H1 (cell line): ENCODE measurements around the gene SNHG17. TPM values are rescaled to one million over a fixed set of nuclear protein-coding genes. Genes with fewer than 3 reads are reported as not detected.
A peak's percentile ranks its signal among the peaks of the same experiment; 100 is the strongest.

Experiments
- CTCF ChIA-PET: fragments of 300-600 bp; sonication (Branson Sonifier 250); formaldehyde crosslinking; loops from one replicate; lab custom pipeline; 2021; ENCODE audit not compliant: partially characterized antibody; lab: Charles Lee
- POLR2A ChIA-PET: fragments of 300-600 bp; sonication (Branson Sonifier 250); formaldehyde crosslinking; loops from one replicate; lab custom pipeline; 2021; ENCODE audit warnings: inconsistent platforms; ENCODE audit not compliant: partially characterized antibody; lab: Charles Lee
- DNase-seq, 2 experiments: peaks; one replicate each; pipeline versions ENCODE4 v3.0.0 to v3.0.0-alpha.2; 2010 to 2022; ENCODE audit warnings: low spot score in 2 of 2, low read depth in 1 of 2, mixed read lengths in 1 of 2
- FAIRE-seq: peaks from 2 replicates; lab custom pipeline; 2011; peaks lifted over from hg19 to GRCh38; lab: Jason Lieb, UNC
- H2AFZ ChIP-seq: 2 replicates; pipeline ENCODE4 v1.8.1; 2012; ENCODE audit warnings: low read length, inconsistent platforms
- H2AK5ac ChIP-seq: 2 replicates; pipeline ENCODE4 v1.6.1; 2013; ENCODE audit warnings: low read depth, low read length
- H2BK120ac ChIP-seq: replicated peaks from 2 replicates; pipeline ENCODE3; 2013; ENCODE audit warnings: low read depth, low read length, inconsistent platforms
- H2BK12ac ChIP-seq: 2 replicates; pipeline ENCODE4 v1.6.1; 2013; ENCODE audit warnings: low read depth, low read length
- H2BK15ac ChIP-seq: 2 replicates; pipeline ENCODE4 v1.6.1; 2013; ENCODE audit warnings: low read length
- H2BK20ac ChIP-seq: 2 replicates; pipeline ENCODE4 v1.6.1; 2013; ENCODE audit warnings: low read length
- H2BK5ac ChIP-seq: 2 replicates; pipeline ENCODE4 v1.6.1; 2013; ENCODE audit warnings: low read depth, low read length
- H3K14ac ChIP-seq: 2 replicates; pipeline ENCODE4 v1.6.1; 2013; ENCODE audit warnings: inconsistent platforms; ENCODE audit not compliant: insufficient read length
- H3K18ac ChIP-seq: 2 replicates; pipeline ENCODE4 v1.6.1; 2013; ENCODE audit warnings: low read length; ENCODE audit errors: extremely low read depth
- H3K23ac ChIP-seq: 2 replicates; pipeline ENCODE4 v1.6.1; 2013; ENCODE audit warnings: inconsistent platforms; ENCODE audit not compliant: insufficient read length
- H3K23me2 ChIP-seq: 2 replicates; pipeline ENCODE4 v1.6.1; 2013; ENCODE audit warnings: low read depth, low read length
- H3K27ac ChIP-seq: 2 replicates; pipeline ENCODE4 v1.6.1; 2011; ENCODE audit warnings: low read depth, low read length, inconsistent platforms
- H3K27me3 ChIP-seq, 4 experiments: replicated peaks in 1 of 4; 1 replicate in 1 of 4; 2 replicates in 3 of 4; pipeline versions ENCODE4 v1.6.1 to v1.8.1; 2011 to 2013; ENCODE audit warnings: low read length in 3 of 4, mild to moderate bottlenecking in 3 of 4, inconsistent platforms in 2 of 4, mixed read lengths in 2 of 4, moderate library complexity in 1 of 4; ENCODE audit not compliant: control insufficient read depth in 3 of 4, insufficient read depth in 3 of 4; ENCODE audit errors: extremely low read depth in 1 of 4
- H3K36me3 ChIP-seq, 4 experiments: 2 replicates each; pipeline versions ENCODE4 v1.6.1 to v1.8.1; 2011 to 2013; ENCODE audit warnings: mild to moderate bottlenecking in 4 of 4, low read length in 3 of 4, moderate library complexity in 2 of 4, control low read depth in 1 of 4, inconsistent platforms in 1 of 4; ENCODE audit not compliant: insufficient read depth in 4 of 4, control insufficient read depth in 2 of 4
- H3K4ac ChIP-seq: replicated peaks from 2 replicates; pipeline ENCODE3; 2013; ENCODE audit warnings: low read length, low read depth, mixed read lengths, inconsistent platforms; ENCODE audit not compliant: insufficient read length
- H3K4me1 ChIP-seq, 4 experiments: replicated peaks in 1 of 4; 1 replicate in 1 of 4; 2 replicates in 3 of 4; pipeline versions ENCODE4 v1.6.1 to v1.8.1; 2011 to 2013; ENCODE audit warnings: low read length in 3 of 4, inconsistent platforms in 2 of 4, mixed read lengths in 1 of 4; ENCODE audit not compliant: insufficient read depth in 4 of 4, control insufficient read depth in 3 of 4
- H3K4me2 ChIP-seq, 2 experiments: 2 replicates each; pipeline versions ENCODE4 v1.6.1 to v1.8.1; 2011 to 2013; ENCODE audit warnings: low read depth in 2 of 2, low read length in 2 of 2, control low read depth in 1 of 2, inconsistent platforms in 1 of 2, mild to moderate bottlenecking in 1 of 2; ENCODE audit not compliant: insufficient read depth in 1 of 2
- H3K4me3 ChIP-seq, 4 experiments: fragments of 200-600, 300-600 bp in 1 of 4; sonication (generic), shearing (Covaris generic), sonication (Bioruptor Twin) in 1 of 4; 2 replicates each; pipeline versions ENCODE4 v1.5.1 to v1.8.1; 2011 to 2016; ENCODE audit warnings: low read length in 4 of 4, low read depth in 3 of 4, control low read depth in 2 of 4, inconsistent platforms in 2 of 4, mild to moderate bottlenecking in 2 of 4, mixed read lengths in 1 of 4, moderate library complexity in 1 of 4; ENCODE audit not compliant: insufficient read depth in 2 of 4; ENCODE audit errors: extremely low read depth in 1 of 4
- H3K56ac ChIP-seq: replicated peaks from 2 replicates; pipeline ENCODE3; 2013; ENCODE audit warnings: low read depth, mild to moderate bottlenecking, mixed read lengths, low read length, inconsistent platforms; ENCODE audit not compliant: insufficient read length
- H3K79me1 ChIP-seq: 2 replicates; pipeline ENCODE4 v1.6.1; 2013; ENCODE audit warnings: low read depth, low read length, control low read depth
- H3K79me2 ChIP-seq, 2 experiments: 2 replicates each; pipeline versions ENCODE4 v1.6.1 to v1.8.1; 2012 to 2013; ENCODE audit warnings: low read length in 2 of 2, mild to moderate bottlenecking in 2 of 2, inconsistent platforms in 1 of 2; ENCODE audit not compliant: insufficient read depth in 2 of 2, control insufficient read depth in 1 of 2
- H3K9ac ChIP-seq, 4 experiments: replicated peaks in 1 of 4; 1 replicate in 1 of 4; 2 replicates in 3 of 4; pipeline versions ENCODE4 v1.6.1 to v1.8.1; 2011 to 2013; ENCODE audit warnings: low read depth in 3 of 4, low read length in 3 of 4, control low read depth in 2 of 4, mild to moderate bottlenecking in 2 of 4, moderate library complexity in 2 of 4, inconsistent platforms in 1 of 4; ENCODE audit errors: extremely low read depth in 1 of 4
- H3K9me3 ChIP-seq, 2 experiments: 2 replicates each; pipeline versions ENCODE4 v1.6.1 to v1.8.1; 2012 to 2013; ENCODE audit warnings: mild to moderate bottlenecking in 2 of 2, moderate library complexity in 2 of 2, control low read depth in 1 of 2, inconsistent platforms in 1 of 2, low read depth in 1 of 2, low read length in 1 of 2, mixed read lengths in 1 of 2; ENCODE audit not compliant: insufficient read depth in 2 of 2
- H4K20me1 ChIP-seq, 2 experiments: replicated peaks in 1 of 2; 2 replicates each; pipeline versions ENCODE3 to v1.8.1; 2011 to 2013; ENCODE audit warnings: inconsistent platforms in 2 of 2, low read length in 2 of 2, mild to moderate bottlenecking in 1 of 2; ENCODE audit not compliant: insufficient read depth in 2 of 2, control insufficient read depth in 1 of 2
- H4K5ac ChIP-seq: 2 replicates; pipeline ENCODE4 v1.6.1; 2013; ENCODE audit warnings: low read length, low read depth, mixed read lengths, inconsistent platforms; ENCODE audit not compliant: insufficient read length
- H4K8ac ChIP-seq: 2 replicates; pipeline ENCODE4 v1.8.0; 2013; ENCODE audit warnings: mild to moderate bottlenecking, moderate library complexity, low read length, inconsistent platforms; ENCODE audit not compliant: insufficient read depth; ENCODE audit errors: extremely low read depth
- H4K91ac ChIP-seq: replicated peaks from 2 replicates; pipeline ENCODE3; 2013; ENCODE audit warnings: low read length, mixed read lengths, inconsistent platforms; ENCODE audit not compliant: insufficient read length
- FOSL1 ChIP-seq: IDR thresholded peaks from 2 replicates; pipeline ENCODE4 v1.6.1; 2011; ENCODE audit warnings: mild to moderate bottlenecking, low read depth, low read length, moderate library complexity; ENCODE audit not compliant: insufficient read depth
- HDAC2 ChIP-seq, 2 experiments: fragments of 300-600 bp in 1 of 2; sonication (generic) in 1 of 2; IDR thresholded peaks; 2 replicates each; pipeline ENCODE4 v1.6.1; 2011 to 2012; ENCODE audit warnings: low read depth in 2 of 2, low read length in 2 of 2, mild to moderate bottlenecking in 2 of 2, moderate library complexity in 2 of 2, borderline replicate concordance in 1 of 2, inconsistent platforms in 1 of 2
- NANOG ChIP-seq: IDR thresholded peaks from 2 replicates; pipeline ENCODE4 v1.6.1; 2011; ENCODE audit warnings: low read length, low read depth, mild to moderate bottlenecking, inconsistent platforms; ENCODE audit not compliant: insufficient read depth, poor library complexity, severe bottlenecking
- SP1 ChIP-seq: IDR thresholded peaks from 2 replicates; pipeline ENCODE4 v1.6.1; 2011; ENCODE audit warnings: low read depth, low read length
- SUZ12 ChIP-seq: fragments of 200-600 bp; sonication (generic); IDR thresholded peaks from 2 replicates; pipeline ENCODE4 v1.6.1; 2012; ENCODE audit warnings: mild to moderate bottlenecking, inconsistent platforms, low read length, moderate library complexity, mixed read lengths
- YY1 ChIP-seq: IDR thresholded peaks from 2 replicates; pipeline ENCODE4 v1.6.1; 2011; ENCODE audit warnings: low read depth, mild to moderate bottlenecking, low read length
- WGBS, 2 experiments: shearing (Covaris generic) in 1 of 2; methylation state at CpG; one replicate each; pipeline versions ENCODE4 v1.1.6 to v1.1.7; 2013 to 2015; ENCODE audit warnings: low lambda C conversion rate in 2 of 2, mixed read lengths in 2 of 2, inconsistent platforms in 1 of 2, low coverage in 1 of 2, missing lambda C conversion rate in 1 of 2; ENCODE audit not compliant: insufficient replicate concordance in 2 of 2, insufficient coverage in 1 of 2, insufficient read length in 1 of 2; ENCODE audit errors: extremely low coverage in 1 of 2, missing lambda C conversion rate in 1 of 2; 5-methylcytosine and 5-hydroxymethylcytosine counted together
- polyA plus RNA-seq, 7 experiments: library from polyadenylated mRNA; depleted of rRNA in 3 of 7; stranded (reverse) in 5 of 7; unstranded in 2 of 7; fragments of >200 nt in 5 of 7; fragments of 200-250 nt in 2 of 7; gene quantifications; 1 replicate in 5 of 7; 2 replicates in 1 of 7; 4 replicates in 1 of 7; pipeline versions ENCODE4 v1.2.1 to v1.2.3, GENCODE V29; 2011 to 2013; ENCODE audit warnings: missing spikeins in 2 of 7, mixed read lengths in 2 of 7
- total RNA-seq: library from RNA; stranded (reverse); fragmentation: NEBNext Ultra II Directional; extraction: Animal tissue kit (Norgen Biotek cat#: 25700); gene quantifications from 2 replicates; pipeline ENCODE4 v1.2.1, GENCODE V29; 2021
- TF ChIP-seq, protein P1 (sequence below): IDR thresholded peaks from 2 replicates; pipeline ENCODE4 v1.6.1; 2012; ENCODE audit warnings: inconsistent platforms
- TF ChIP-seq, protein P2 (sequence below), 3 experiments: IDR thresholded peaks; 1 replicate in 2 of 3; 2 replicates in 1 of 3; pipeline versions ENCODE4 v1.5.1 to v1.6.1; 2011; ENCODE audit warnings: low read length in 3 of 3, mild to moderate bottlenecking in 3 of 3, inconsistent platforms in 2 of 3, low read depth in 1 of 3, moderate library complexity in 1 of 3; ENCODE audit not compliant: insufficient read depth in 1 of 3; ENCODE audit errors: control extremely low read depth in 1 of 3

Gene SNHG17
- total and polyA plus RNA-seq, 2 of the 8 experiments (the other 6 are each of a cell fraction or from before 2014, with no cell fraction given): 59.4 to 59.8 TPM

DNA sequence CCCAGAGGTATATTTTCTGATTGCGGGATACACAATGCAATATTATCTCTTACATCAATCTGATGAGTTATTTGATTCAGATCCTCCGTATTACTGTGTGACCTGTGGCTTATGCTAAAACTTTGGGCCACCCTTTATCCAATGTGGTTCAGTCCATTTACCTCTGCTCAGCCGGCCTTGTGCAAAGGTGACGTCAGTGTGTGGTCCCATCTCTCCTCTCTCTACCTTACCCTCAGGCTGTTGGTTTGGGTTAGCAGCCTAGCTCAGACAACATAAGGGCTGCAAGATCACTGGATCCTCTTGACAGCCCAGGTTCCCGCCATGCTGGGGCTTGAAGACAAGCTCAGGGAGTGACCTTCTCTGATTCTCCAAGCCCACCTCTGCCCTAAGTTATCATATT, 33.0 kb downstream of the SNHG17 start:
- DNase-seq: no peak
- CTCF ChIA-PET: interaction anchor here (1.3 to 16.7 kb wide), 3 partner anchors 7 to 64 kb away, joined by 3 to 231 read pairs (median 4); no protein-coding TSS in a partner anchor

More for the DNA sequence above, 33.0 kb downstream of the SNHG17 start:
- Histone ChIP-seq H4K5ac (no peak overlapping the region), H4K91ac (no peak overlapping the region), H2BK5ac (no peak overlapping the region), H3K79me1 (no peaks in the 10 kb centered on the region), H3K4ac (no peak overlapping the region), H3K79me2 (no peaks in the 10 kb centered on the region), H4K8ac (0 out of 2 replicates have a peak overlapping the region, but pooled peaks have one; percentile 18), H3K4me2 (no peak overlapping the region), H3K36me3 (no peaks in the 10 kb centered on the region), H3K9ac (no peak overlapping the region), H3K27ac (no peak overlapping the region), H3K14ac (no peak overlapping the region), H3K4me1 (no peaks in the 10 kb centered on the region), H4K20me1 (no peaks in the 10 kb centered on the region), H2AK5ac (no peak overlapping the region), H3K18ac (no peak overlapping the region), H2AFZ (no peak overlapping the region), H3K4me3 (no peak overlapping the region), H3K27me3 (no peaks in the 10 kb centered on the region), H3K56ac (no peak overlapping the region), H3K23ac (no peak overlapping the region), H3K9me3 (peaks cover 6 to 9% of the 10 kb centered on the region in 2 experiments; a peak in 2 of 4 replicates), H3K23me2 (no peaks in the 10 kb centered on the region), H2BK20ac (no peak overlapping the region), H2BK12ac (no peak overlapping the region), H2BK120ac (no peak overlapping the region), H2BK15ac (no peak overlapping the region)
- FAIRE-seq: no peak
- TF ChIP-seq SUZ12 (no peak), FOSL1 (no peak), HDAC2 (IDR thresholded peaks at IDR 0.05; ENCODE audit: borderline replicate concordance in 1 of 2, low read depth in 2 of 2, low read length in 2 of 2) (no peak), NANOG (no peak), YY1 (no peak), SP1 (no peak)
- TF ChIP-seq, protein P1, sequence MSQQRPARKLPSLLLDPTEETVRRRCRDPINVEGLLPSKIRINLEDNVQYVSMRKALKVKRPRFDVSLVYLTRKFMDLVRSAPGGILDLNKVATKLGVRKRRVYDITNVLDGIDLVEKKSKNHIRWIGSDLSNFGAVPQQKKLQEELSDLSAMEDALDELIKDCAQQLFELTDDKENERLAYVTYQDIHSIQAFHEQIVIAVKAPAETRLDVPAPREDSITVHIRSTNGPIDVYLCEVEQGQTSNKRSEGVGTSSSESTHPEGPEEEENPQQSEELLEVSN: no peak
- TF ChIP-seq, protein P2, sequence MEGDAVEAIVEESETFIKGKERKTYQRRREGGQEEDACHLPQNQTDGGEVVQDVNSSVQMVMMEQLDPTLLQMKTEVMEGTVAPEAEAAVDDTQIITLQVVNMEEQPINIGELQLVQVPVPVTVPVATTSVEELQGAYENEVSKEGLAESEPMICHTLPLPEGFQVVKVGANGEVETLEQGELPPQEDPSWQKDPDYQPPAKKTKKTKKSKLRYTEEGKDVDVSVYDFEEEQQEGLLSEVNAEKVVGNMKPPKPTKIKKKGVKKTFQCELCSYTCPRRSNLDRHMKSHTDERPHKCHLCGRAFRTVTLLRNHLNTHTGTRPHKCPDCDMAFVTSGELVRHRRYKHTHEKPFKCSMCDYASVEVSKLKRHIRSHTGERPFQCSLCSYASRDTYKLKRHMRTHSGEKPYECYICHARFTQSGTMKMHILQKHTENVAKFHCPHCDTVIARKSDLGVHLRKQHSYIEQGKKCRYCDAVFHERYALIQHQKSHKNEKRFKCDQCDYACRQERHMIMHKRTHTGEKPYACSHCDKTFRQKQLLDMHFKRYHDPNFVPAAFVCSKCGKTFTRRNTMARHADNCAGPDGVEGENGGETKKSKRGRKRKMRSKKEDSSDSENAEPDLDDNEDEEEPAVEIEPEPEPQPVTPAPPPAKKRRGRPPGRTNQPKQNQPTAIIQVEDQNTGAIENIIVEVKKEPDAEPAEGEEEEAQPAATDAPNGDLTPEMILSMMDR (IDR thresholded peaks at IDR 0.05; ENCODE audit: control extremely low read depth in 1 of 3, insufficient read depth in 1 of 3, low read depth in 1 of 3, low read length in 3 of 3): no peak
- WGBS, 2 experiments: 94% methylated on average over 5 of the region's 5 CpGs; no CpG with 5 or more reads in 1 of the 2 experiments
- POLR2A ChIA-PET: interaction anchor here (1.7 kb wide), 1 partner anchor 16 kb away, joined by 4 read pairs; no protein-coding TSS in a partner anchor
